Nephron progenitor cell (in vitro differentiated cells): ENCODE results near the gene NKX6-2.

ENCODE experiments used
- DNase-seq: peaks from one replicate; pipeline ENCODE4 v3.0.0; 2021
- H3K27ac Mint-ChIP-seq: 2 replicates; pipeline ENCODE4 v1.8.0; 2021; ENCODE audit warnings: mild to moderate bottlenecking, moderate library complexity, mixed read lengths
- H3K27me3 Mint-ChIP-seq: 2 replicates; pipeline ENCODE4 v1.8.0; 2021; ENCODE audit warnings: mild to moderate bottlenecking, low read depth, mixed read lengths; ENCODE audit not compliant: poor library complexity
- H3K36me3 Mint-ChIP-seq: 2 replicates; pipeline ENCODE4 v1.8.0; 2021; ENCODE audit warnings: low read depth, mixed read lengths
- H3K4me1 Mint-ChIP-seq: 2 replicates; pipeline ENCODE4 v1.8.0; 2021; ENCODE audit warnings: mixed read lengths
- H3K4me3 Mint-ChIP-seq: 2 replicates; pipeline ENCODE4 v1.8.0; 2021; ENCODE audit warnings: mild to moderate bottlenecking, moderate library complexity, mixed read lengths
- H3K9me3 Mint-ChIP-seq: 2 replicates; pipeline ENCODE4 v1.8.0; 2021; ENCODE audit warnings: mild to moderate bottlenecking, moderate library complexity, mixed read lengths
- CTCF ChIP-seq: fragments of 200-600 bp; sonication (generic); IDR thresholded peaks from 2 replicates; pipeline ENCODE4 v1.5.0; 2021; ENCODE audit warnings: antibody characterized with exemption

NKX6-2 gene

GRCh38 chr10:132814469-132814856 is 28.5 kb upstream of the NKX6-2 start:
- no peak for TF ChIP-seq CTCF
- Mint-ChIP-seq H3K36me3 (peaks cover 1% of the 10 kb centered on the region), H3K4me3 (no peak overlapping the region), H3K27me3 (peaks cover 33% of the 10 kb centered on the region), H3K4me1 (peaks cover 17% of the 10 kb centered on the region), H3K27ac (no peak overlapping the region), H3K9me3 (peaks cover 15% of the 10 kb centered on the region)
- DNase-seq: no peak

GRCh38 chr10:132813560-132814468 is 27.9 kb upstream of the NKX6-2 start:
- Mint-ChIP-seq H3K4me1 (peaks cover 20% of the 10 kb centered on the region), H3K36me3 (no peaks in the 10 kb centered on the region), H3K4me3 (no peak overlapping the region), H3K9me3 (peaks cover 15% of the 10 kb centered on the region), H3K27ac (no peak overlapping the region), H3K27me3 (peaks cover 33% of the 10 kb centered on the region)
- TF ChIP-seq CTCF: no peak
- DNase-seq: no peak

GRCh38 chr10:132813001-132813401 is 27.1 kb upstream of the NKX6-2 start:
- Mint-ChIP-seq H3K4me1 (peaks cover 26% of the 10 kb centered on the region), H3K27ac (no peak overlapping the region), H3K36me3 (no peaks in the 10 kb centered on the region), H3K27me3 (peaks cover 33% of the 10 kb centered on the region), H3K9me3 (peaks cover 15% of the 10 kb centered on the region), H3K4me3 (no peak overlapping the region)
- TF ChIP-seq CTCF: no peak
- no peak for DNase-seq

- Mint-ChIP-seq H3K4me1 (peaks cover 26% of the 10 kb centered on the region), H3K4me3 (no peak overlapping the region), H3K9me3 (peaks cover 14% of the 10 kb centered on the region), H3K36me3 (no peaks in the 10 kb centered on the region), H3K27me3 (peaks cover 29% of the 10 kb centered on the region), H3K27ac (no peak overlapping the region)
- no peak for TF ChIP-seq CTCF
- no peak for DNase-seq
These were observed 26.6 kb upstream of the NKX6-2 start for GRCh38 chr10:132812520-132812919.

- Mint-ChIP-seq H3K4me3 (no peak overlapping the region), H3K4me1 (peaks cover 26% of the 10 kb centered on the region), H3K9me3 (peaks cover 9% of the 10 kb centered on the region), H3K27ac (no peak overlapping the region), H3K27me3 (peaks cover 23% of the 10 kb centered on the region), H3K36me3 (no peaks in the 10 kb centered on the region)
- no peak for TF ChIP-seq CTCF
- no peak for DNase-seq
These were observed 26.0 kb upstream of the NKX6-2 start for GRCh38 chr10:132811891-132812481.
